Measurements from ENCODE around the gene GPN1.

DNA sequence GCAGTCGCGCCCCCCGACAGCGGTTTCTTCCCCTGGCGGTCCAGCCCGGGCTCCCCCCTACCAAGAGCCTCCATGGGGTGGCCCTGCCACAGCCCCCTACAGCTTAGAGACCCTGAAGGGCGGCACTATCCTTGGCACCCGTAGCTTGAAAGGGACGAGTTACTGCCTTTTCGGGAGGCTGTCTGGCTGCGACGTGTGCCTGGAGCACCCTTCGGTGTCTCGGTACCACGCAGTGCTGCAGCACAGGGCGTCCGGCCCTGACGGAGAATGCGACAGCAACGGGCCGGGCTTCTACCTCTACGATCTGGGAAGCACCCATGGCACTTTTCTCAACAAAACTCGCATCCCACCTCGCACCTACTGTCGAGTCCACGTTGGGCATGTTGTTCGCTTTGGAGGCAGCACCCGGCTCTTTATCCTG is 35.3 kb downstream of the GPN1 start:
- no peak for TF ChIP-seq JUNB (IDR thresholded peaks at IDR 0.05)
- TF ChIP-seq RCOR1 (IDR thresholded peaks at IDR 0.05; ENCODE audit: low read depth, low read length) = no peak
- TF ChIP-seq NFE2L2 (conservative IDR thresholded peaks at IDR 0.05; ENCODE audit: low read length) = no peak
- TF ChIP-seq GATA3 (IDR thresholded peaks at IDR 0.05; ENCODE audit: borderline replicate concordance) = no peak
- no peak for TF ChIP-seq BHLHE40 (IDR thresholded peaks at IDR 0.05; ENCODE audit: low read depth, low read length)
- no peak for TF ChIP-seq POLR2A (IDR thresholded peaks at IDR 0.05; ENCODE audit: low read length)

Measured in A549 (cell line).